HUES6 (cell line): ENCODE measurements around the gene CHORDC1.
A peak's percentile ranks its signal among the peaks of the same experiment; 100 is the strongest.
"Not testable (repeated sequence)": the region's sequence is repeated elsewhere in the genome, so short reads cannot be mapped to it uniquely, and the experiment has no call there.

Experiments
- H3K27ac ChIP-seq: 2 replicates; pipeline ENCODE4 v1.7.0; 2013; ENCODE audit warnings: low read depth, mild to moderate bottlenecking, low read length, inconsistent platforms
- H3K27me3 ChIP-seq: 2 replicates; pipeline ENCODE4 v1.6.1; 2013; ENCODE audit warnings: low read length; ENCODE audit not compliant: control insufficient read depth, insufficient read depth
- H3K36me3 ChIP-seq: 2 replicates; pipeline ENCODE4 v1.6.1; 2013; ENCODE audit warnings: low read length; ENCODE audit not compliant: control insufficient read depth, insufficient read depth
- H3K4me1 ChIP-seq: 2 replicates; pipeline ENCODE4 v1.6.1; 2013; ENCODE audit warnings: low read length; ENCODE audit not compliant: control insufficient read depth, insufficient read depth
- H3K4me3 ChIP-seq: 2 replicates; pipeline ENCODE4 v1.5.1; 2013; ENCODE audit warnings: low read depth, low read length
- H3K9ac ChIP-seq: one replicate; pipeline ENCODE4 v1.6.1; 2013; ENCODE audit warnings: mild to moderate bottlenecking, low read length
- H3K9me3 ChIP-seq: 2 replicates; pipeline ENCODE4 v1.6.1; 2013; ENCODE audit warnings: low read depth, low read length; ENCODE audit not compliant: control insufficient read depth, insufficient read depth

CHORDC1 gene

DNA sequence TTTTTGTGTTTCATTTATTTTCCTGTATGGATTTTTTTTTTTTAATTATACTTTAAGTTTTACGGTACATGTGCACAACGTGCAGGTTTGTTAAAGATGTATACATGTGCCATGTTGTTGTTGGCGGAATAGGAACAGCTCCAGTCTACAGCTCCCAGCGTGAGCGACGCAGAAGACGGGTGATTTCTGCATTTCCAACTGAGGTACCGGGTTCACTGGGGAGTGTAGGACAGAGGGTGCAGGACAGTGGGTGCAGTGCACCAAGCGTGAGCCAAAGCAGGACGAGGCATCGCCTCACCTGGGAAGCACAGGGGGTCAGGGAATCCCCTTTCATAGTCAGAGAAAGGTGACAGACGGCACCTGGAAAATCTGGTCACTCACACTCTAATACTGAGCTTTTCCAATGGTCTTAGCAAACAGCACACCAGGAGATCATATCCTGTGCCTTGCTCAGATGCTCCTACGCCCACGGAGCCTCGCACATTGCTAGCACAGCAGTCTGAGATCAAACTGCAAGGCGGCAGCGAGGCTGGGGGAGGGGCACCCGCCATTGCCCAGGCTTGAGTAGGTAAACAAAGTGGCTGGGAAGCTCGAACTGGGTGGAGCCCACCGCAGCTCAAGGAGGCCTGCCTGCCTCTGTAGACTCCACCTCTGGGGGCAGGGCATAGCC is 17.3 kb upstream of the CHORDC1 start:
- peak overlapping the region; percentile 48; the same call in 1 of the 2 replicates for H3K4me3 ChIP-seq
- not testable (repeated sequence) for H3K27me3 ChIP-seq, H3K27ac ChIP-seq, H3K36me3 ChIP-seq, H3K9me3 ChIP-seq, H3K9ac ChIP-seq
- H3K4me1 ChIP-seq, result peaks cover 14% of the 10 kb centered on the region

DNA sequence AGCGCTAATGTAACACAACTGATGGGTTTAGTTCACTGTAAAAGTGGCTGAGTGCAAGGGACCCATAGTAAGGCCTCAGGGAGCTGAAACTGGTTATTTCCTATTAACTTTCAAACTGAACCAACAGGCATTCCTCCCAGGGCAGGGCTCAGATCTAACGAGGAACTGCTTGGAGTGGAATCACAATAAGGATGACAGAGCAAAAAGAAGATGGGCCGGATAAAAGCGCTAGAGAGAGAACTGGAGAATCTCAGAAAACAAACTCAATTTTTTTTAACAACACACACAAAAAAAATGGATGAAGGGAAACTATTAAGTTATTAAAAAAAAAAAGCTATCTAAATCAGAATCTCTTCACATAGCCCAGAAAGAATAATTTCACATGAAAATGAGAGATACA is 14.2 kb upstream of the CHORDC1 start:
- no peak overlapping the region for H3K9ac ChIP-seq
- H3K9me3 ChIP-seq, result no peaks in the 10 kb centered on the region
- H3K27me3 ChIP-seq, result no peaks in the 10 kb centered on the region
- no peak overlapping the region for H3K27ac ChIP-seq
- peaks cover 4% of the 10 kb centered on the region; the same call in 1 of the 2 replicates for H3K4me1 ChIP-seq
- no peak overlapping the region for H3K4me3 ChIP-seq
- no peaks in the 10 kb centered on the region for H3K36me3 ChIP-seq

DNA sequence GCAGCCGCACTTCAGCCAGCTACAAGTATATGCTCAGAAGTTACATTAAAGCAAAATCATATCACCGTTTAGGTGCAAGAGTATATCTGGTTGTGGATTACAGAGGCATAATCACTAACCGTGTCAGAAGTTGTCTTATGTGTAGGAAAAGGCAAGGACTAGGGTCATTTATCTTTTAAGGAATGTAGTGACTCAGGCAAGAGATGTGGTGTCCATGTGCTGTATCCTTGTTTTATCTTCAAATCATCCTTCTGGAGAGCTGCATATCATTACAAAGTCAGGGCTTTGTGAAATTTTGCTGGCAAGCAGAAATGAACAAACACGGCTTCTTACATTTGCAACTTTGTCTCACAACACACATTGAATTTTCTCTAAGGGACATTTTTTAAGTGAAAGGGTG is 12.7 kb upstream of the CHORDC1 start:
- H3K9ac ChIP-seq, result no peak overlapping the region
- no peak overlapping the region for H3K4me3 ChIP-seq
- H3K36me3 ChIP-seq, result no peaks in the 10 kb centered on the region
- peaks cover 4% of the 10 kb centered on the region; the same call in 1 of the 2 replicates for H3K4me1 ChIP-seq
- H3K27ac ChIP-seq, result no peak overlapping the region
- H3K27me3 ChIP-seq, result no peaks in the 10 kb centered on the region
- H3K9me3 ChIP-seq, result no peaks in the 10 kb centered on the region

DNA sequence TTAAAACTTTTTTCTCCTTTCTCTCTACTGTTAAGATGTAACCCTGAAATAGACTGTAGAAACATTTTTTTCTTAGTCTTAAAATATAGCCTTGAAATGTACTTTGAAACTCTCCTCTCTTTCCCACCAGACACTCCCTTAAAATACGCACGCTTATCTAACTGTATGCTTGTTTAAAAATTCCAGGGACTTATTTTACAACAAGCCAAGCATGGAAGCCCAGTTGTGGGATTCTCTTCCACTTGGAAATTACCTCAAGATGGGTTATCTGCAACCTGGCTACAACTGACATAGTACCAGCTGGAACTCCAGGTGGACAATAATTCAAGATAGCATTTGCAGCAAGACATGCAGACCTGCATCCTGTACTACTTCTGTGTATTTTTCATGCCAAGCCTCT is 12.1 kb upstream of the CHORDC1 start:
- Histone ChIP-seq H3K4me3 (no peak overlapping the region), H3K27me3 (no peaks in the 10 kb centered on the region), H3K36me3 (no peaks in the 10 kb centered on the region), H3K4me1 (peaks cover 4% of the 10 kb centered on the region; the same call in 1 of the 2 replicates), H3K9ac (no peak overlapping the region), H3K9me3 (no peaks in the 10 kb centered on the region), H3K27ac (no peak overlapping the region)

DNA sequence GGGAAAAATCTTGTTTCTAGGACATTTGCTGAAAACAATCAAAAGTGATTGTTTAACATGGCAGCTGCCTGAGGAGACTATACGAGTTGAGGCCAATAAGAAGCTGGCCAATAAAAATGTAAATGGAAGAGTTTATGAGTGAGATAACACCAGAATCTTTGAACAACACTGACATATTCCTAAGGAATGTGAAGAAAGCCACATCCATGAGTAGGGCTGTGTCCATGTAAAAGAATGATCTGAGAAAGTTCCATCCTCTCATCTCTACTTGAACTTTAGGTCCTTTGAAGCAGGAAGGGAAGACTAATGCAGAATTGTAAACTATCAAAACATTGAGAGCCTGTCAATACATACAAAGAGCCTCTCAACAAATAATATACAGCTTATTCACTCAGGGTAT is 6.9 kb upstream of the CHORDC1 start:
- Histone ChIP-seq H3K9me3 (peaks cover 4% of the 10 kb centered on the region; the same call in 1 of the 2 replicates), H3K27me3 (no peaks in the 10 kb centered on the region), H3K36me3 (no peaks in the 10 kb centered on the region), H3K9ac (no peak overlapping the region), H3K27ac (no peak overlapping the region), H3K4me1 (no peaks in the 10 kb centered on the region; the same call in 1 of the 2 replicates), H3K4me3 (no peak overlapping the region)

DNA sequence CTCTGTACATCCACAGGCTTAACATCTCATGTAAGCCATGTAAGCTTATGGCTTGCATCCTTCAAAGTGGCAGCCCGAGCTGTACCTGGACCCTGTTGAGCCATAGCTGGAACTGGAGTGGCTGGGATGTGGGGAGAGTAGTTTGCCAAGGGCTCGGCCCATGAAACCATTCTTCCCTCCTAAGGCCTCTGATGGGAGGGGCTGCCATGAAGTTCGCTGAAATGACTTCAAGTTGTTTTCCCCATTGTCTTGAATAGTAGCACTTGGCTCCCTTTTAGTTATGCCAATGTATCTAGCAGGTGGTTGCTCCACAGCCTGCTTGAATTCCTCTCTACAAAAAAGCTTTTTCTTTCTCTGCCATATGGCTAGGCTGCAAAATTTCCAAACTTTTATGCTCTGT is 5.2 kb upstream of the CHORDC1 start:
- no peaks in the 10 kb centered on the region for H3K36me3 ChIP-seq
- no peak overlapping the region for H3K9ac ChIP-seq
- H3K9me3 ChIP-seq, result peaks cover 4% of the 10 kb centered on the region; the same call in 1 of the 2 replicates
- no peak overlapping the region for H3K27ac ChIP-seq
- H3K4me3 ChIP-seq, result no peak overlapping the region
- no peaks in the 10 kb centered on the region for H3K27me3 ChIP-seq
- H3K4me1 ChIP-seq, result peaks cover 8% of the 10 kb centered on the region

DNA sequence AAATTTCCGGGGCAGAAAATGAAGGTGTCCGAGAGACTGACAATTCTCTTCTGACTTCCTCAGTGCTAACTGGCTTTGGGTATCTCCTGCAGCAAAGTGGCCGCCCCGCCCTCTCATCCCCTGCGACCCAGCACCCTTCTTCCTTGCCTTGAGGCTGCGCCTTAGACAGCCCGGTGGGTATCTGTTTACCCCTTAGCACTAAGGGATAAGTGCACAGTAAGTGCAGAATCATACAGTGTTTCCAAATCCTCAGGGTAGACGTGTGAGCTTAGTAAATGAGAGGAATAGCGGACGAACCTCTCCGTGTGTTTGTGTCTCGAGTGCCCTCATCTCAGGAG is 368 bp upstream of the CHORDC1 start:
- H3K36me3 ChIP-seq, result peaks cover 15% of the 10 kb centered on the region; the same call in 1 of the 2 replicates
- no peaks in the 10 kb centered on the region for H3K27me3 ChIP-seq
- peaks cover 20% of the 10 kb centered on the region; the same call in 1 of the 2 replicates for H3K9me3 ChIP-seq
- peak overlapping the region; percentile 92 for H3K4me3 ChIP-seq
- H3K27ac ChIP-seq, result no peak overlapping the region
- H3K4me1 ChIP-seq, result peaks cover 17% of the 10 kb centered on the region
- H3K9ac ChIP-seq, result peak overlapping the region; percentile 92

DNA sequence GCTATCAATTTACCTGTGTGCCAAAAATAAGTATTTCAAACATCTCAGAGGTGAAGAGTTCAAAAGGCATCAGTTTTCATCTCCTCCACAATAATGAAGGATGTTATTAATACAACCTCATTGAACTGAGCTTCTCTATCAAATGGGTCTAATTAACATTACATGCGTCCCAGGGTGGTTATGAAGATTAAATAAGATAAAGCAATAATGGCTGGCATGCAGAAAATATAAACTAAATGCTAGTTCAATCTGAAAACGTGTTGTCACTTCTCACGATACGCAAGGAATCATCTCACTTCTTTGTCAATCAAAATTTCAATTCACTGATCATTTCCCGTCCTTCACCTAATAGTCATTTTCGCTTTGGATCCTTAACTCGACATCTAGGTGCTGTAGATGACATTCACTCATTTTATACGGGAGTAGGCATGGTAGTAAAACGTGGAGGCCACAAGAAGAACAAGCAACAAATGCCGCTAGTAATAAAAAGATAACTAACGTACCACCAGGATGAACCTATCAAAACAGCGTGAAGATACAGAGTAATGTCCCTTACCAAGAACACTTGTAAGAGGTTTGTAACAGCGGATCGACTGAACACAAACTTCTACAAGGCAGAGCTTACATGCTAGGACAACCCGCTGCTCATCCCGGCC is 918 bp downstream of the CHORDC1 start:
- Histone ChIP-seq H3K27ac (peak overlapping the region; percentile 85; the same call in 1 of the 2 replicates), H3K4me3 (peak overlapping the region; percentile 92), H3K27me3 (no peaks in the 10 kb centered on the region), H3K9me3 (peaks cover 20% of the 10 kb centered on the region; the same call in 1 of the 2 replicates), H3K9ac (peak overlapping the region; percentile 92), H3K4me1 (peaks cover 17% of the 10 kb centered on the region), H3K36me3 (peaks cover 20% of the 10 kb centered on the region; the same call in 1 of the 2 replicates)

DNA sequence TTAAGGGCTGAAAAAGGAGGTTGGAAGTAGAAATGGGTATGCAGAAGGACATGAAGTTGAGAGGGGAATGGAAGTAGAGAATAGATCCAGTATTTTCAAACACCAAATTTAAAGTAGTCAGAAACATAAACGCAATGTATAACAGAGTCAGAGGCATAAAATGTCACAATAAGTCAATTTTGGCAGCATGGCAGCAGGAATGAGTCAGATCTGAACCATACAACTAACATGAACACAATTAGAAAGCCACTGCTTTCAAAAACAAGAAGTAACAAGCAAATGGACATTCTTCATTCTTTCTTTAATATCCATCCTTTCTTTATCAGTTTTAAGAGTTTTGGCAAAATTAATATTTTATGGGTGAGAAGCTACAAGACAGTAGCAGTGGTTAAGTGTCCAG is 2.5 kb downstream of the CHORDC1 start:
- Histone ChIP-seq H3K27me3 (no peaks in the 10 kb centered on the region), H3K9me3 (peaks cover 20% of the 10 kb centered on the region; the same call in 1 of the 2 replicates), H3K36me3 (peaks cover 30% of the 10 kb centered on the region), H3K9ac (no peak overlapping the region), H3K4me1 (peaks cover 20% of the 10 kb centered on the region), H3K27ac (no peak overlapping the region), H3K4me3 (peak overlapping the region; percentile 31; the same call in 1 of the 2 replicates)

DNA sequence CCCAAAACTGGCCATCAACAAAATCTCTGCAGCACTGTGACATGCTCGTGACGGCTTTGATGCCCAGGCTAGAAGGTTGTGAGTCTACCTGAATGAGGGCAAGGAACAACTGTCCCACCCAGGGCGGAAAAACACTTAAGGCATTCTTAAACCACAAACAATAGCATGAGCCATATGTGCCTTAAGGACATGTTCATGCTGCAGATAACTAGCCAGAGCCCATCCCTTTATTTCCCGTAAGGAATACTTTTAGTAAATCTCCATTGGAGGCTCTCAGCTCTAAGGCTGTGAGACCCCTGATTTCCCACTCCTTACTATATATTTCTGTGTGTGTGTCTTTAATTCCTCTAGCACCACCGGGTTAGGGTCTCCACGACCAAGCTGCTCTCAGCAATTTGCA is 3.4 kb downstream of the CHORDC1 start:
- Histone ChIP-seq H3K4me1 (peaks cover 25% of the 10 kb centered on the region), H3K27me3 (no peaks in the 10 kb centered on the region), H3K9me3 (peaks cover 20% of the 10 kb centered on the region; the same call in 1 of the 2 replicates), H3K9ac (no peak overlapping the region), H3K4me3 (no peak overlapping the region), H3K36me3 (peaks cover 38% of the 10 kb centered on the region), H3K27ac (no peak overlapping the region)

DNA sequence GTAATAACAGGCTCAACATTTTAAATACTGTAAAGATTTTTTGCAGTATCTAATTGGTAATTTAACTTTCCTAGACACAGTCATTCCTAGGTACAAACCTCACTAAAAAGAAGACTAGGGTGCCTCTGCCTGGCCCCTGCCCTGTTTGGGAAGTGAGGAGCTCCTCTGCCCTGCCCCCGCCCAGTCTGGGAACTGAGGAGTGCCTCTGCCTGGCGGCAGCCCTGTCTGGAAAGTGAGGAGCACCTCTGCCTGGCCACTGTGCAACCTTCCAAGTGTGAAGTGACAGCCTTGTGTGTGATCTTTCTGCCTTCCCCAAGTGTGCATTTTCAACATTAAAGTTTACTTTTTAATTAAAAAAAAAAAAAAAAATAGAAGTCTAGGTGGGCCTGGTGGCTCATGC is 4.2 kb downstream of the CHORDC1 start:
- H3K27ac ChIP-seq, result no peak overlapping the region
- H3K9me3 ChIP-seq, result peaks cover 20% of the 10 kb centered on the region; the same call in 1 of the 2 replicates
- H3K36me3 ChIP-seq, result peaks cover 46% of the 10 kb centered on the region
- no peaks in the 10 kb centered on the region for H3K27me3 ChIP-seq
- peaks cover 18% of the 10 kb centered on the region for H3K4me1 ChIP-seq
- no peak overlapping the region for H3K9ac ChIP-seq
- H3K4me3 ChIP-seq, result no peak overlapping the region
